T-helper 2 cell (primary cell): ENCODE results near the gene NLGN2.

Source experiments
- DNase-seq, 5 experiments: peaks; one replicate each; pipeline versions ENCODE4 v3.0.0 to v3.0.0-alpha.2; 2012 to 2022

Gene NLGN2

DNA sequence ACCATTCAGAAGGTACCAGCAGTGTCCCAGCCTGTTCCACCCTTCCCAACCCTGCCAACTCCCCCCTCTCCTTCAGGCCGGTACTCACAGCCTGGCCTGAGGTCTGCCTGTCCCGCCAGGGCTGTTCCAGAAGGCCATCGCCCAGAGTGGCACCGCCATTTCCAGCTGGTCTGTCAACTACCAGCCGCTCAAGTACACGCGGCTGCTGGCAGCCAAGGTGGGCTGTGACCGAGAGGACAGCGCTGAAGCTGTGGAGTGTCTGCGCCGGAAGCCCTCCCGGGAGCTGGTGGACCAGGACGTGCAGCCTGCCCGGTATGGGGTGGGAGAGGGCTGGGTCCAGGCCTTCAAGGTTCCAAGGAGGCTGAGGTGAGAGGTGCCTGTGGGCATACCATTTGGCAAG is 7.2 kb downstream of the NLGN2 start:
- no peak for DNase-seq

DNA sequence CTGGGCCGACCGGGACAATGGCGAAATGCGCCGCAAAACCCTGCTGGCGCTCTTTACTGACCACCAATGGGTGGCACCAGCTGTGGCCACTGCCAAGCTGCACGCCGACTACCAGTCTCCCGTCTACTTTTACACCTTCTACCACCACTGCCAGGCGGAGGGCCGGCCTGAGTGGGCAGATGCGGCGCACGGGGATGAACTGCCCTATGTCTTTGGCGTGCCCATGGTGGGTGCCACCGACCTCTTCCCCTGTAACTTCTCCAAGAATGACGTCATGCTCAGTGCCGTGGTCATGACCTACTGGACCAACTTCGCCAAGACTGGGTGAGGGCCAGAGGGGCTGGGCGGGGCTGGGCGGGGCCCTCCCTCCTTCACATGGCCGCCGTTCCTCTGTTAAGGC is 8.1 kb downstream of the NLGN2 start:
- no peak for DNase-seq

DNA sequence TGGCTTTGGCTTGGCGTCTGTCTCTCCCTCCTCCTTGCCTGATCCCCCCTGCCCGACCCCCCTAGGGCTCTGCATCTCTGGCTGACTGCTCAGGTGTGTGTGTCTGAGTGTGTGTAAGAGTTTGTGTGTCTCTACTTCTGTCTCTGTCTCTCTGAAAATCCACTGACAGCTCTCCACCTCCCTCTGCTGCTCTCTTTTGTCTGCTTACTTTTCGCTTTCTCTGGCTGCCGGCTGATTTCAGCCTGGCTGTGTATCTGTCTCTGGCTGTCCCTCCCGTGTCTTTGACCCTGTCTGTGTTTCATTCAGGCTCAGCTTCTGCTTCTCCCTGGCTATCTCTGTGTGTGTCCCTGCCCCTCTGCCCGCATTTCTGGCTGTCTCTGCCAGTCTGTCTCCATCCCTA is 8.7 kb downstream of the NLGN2 start:
- peak in 1 of 5 experiments; percentile 21 for DNase-seq

DNA sequence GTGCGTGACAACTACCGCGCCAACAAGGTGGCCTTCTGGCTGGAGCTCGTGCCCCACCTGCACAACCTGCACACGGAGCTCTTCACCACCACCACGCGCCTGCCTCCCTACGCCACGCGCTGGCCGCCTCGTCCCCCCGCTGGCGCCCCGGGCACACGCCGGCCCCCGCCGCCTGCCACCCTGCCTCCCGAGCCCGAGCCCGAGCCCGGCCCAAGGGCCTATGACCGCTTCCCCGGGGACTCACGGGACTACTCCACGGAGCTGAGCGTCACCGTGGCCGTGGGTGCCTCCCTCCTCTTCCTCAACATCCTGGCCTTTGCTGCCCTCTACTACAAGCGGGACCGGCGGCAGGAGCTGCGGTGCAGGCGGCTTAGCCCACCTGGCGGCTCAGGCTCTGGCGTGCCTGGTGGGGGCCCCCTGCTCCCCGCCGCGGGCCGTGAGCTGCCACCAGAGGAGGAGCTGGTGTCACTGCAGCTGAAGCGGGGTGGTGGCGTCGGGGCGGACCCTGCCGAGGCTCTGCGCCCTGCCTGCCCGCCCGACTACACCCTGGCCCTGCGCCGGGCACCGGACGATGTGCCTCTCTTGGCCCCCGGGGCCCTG is 9.5 kb downstream of the NLGN2 start:
- no peak for DNase-seq

DNA sequence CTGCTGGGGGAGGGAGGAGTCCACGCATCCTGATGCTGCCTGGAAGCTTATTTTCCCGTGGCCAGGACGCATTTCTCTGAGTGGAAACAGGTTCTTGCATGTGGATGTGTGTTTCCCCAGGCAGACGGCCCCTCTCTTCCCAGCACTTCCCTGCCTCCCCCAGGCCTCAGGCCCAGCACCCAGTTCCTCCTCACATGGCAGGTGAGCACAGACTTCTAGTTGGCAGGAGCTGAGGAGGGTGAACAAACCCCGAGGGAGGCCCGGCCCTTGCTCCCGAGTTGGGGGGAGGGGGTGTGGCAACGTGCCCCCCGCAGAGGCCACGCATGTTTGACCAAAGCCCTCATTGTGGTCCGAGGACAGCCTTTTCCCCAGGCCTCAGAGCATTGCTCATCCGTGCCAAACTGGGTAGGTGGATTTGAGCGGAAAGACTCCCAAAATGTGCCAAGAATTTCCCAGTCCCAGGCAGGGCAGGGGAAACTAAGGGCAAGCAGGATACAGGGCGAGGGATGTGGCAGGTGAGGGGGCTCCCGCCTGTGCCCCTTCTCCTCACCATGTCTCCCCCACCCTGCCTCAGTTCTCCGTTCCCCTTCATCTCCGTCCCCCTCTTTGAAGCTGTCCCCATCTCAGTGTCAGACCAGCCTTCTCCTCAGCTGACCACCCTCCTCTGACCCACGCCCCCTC is 11.0 kb downstream of the NLGN2 start:
- no peak for DNase-seq

DNA sequence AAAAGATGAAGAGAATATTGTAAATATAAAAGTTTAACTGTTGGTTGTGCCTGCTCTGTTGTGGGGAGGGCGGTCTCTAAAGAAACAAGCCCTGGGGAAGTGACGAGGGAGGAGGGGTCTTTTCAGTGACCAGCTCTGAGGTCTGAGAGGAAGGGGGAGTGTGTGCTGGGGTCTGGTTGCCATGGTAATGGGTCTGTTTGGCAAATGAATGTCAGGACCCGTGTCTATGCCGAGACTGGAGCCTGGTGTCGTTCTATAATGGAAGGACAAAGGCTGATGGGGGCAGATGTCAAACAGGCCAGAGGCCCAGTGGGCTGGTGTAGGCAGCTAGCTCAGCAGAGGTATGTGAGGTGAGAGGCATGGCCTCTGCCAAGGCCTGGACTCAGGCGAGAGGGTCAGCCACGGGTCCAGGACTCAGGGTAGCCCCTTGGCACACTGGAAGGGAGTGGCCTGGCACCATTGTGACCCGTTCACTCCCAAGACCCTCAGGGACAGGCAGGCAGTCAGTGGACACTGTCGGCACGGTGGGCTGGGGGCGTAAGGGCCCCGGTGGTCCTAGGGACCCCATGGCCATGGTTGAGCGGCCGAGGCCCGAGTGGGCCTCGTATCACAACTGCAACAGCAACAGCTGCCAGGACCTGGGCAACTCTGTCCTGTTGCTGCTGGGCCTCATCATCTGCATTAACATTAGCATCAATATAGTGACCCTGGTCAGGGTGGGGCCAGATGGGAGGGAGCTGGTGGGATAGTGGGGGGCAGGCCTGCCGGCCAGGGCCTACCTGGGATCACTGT is 12.4 kb downstream of the NLGN2 start, which contains the start of gene SPEM1:
Gene SPEM1 (plus strand): TSS at position 506 of the 792 bp plus-strand sequence. CDS start 61 bp downstream, at position 567.
- DNase-seq: no peak

DNA sequence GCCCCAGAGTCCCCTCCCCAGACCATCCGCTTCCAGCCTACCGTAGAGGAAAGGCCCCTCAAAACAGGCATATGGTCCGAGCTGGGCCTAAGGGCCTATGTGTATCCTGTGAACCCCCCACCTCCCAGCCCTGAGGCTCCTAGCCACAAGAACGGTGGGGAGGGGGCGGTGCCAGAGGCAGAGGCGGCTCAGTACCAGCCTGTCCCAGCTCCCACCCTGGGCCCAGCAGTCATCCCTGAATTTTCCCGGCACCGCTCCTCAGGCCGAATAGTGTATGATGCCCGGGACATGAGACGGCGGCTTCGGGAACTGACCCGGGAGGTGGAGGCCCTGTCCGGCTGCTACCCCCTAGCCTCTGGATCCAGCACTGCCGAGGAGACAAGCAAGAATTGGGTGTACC is 13.5 kb downstream of the NLGN2 start:
- DNase-seq: no peak

DNA sequence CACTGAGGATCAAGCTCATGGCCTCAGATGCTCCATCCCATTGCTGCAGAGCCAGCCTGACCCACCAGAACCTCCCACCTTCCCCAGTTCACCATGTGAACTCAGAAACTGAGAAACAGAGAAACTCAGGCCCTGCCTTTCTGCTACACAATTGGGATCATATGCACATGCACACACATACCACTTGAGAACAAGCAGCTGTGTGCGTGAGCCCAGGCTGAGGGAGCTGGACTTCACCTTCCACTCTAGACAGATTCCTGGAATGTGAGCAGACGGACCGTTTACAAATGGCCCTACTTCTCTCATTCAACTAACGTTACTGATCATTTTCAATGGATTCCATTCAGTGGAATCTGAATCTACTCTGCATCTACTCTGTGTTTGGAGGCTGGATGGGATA is 16.0 kb downstream of the NLGN2 start:
- no peak for DNase-seq

DNA sequence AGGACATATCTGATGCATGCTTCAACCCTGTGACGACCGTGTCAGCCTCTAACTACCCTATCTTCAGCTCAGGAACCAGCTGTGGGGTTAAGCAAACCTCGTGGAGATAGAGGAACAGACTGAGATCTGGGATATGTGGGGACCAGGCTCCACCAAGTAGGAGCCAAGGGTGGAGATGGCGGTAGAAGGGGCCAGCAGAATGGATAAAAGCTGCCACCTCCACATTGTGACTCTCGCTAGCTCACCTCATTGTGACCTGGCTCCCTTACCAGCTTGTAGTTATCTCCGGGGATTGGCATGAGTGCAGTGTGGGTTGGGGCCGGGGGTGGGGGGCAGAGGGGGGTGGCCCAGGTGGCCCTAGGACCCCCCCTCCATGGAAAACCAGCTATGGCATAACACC is 17.7 kb downstream of the NLGN2 start, which contains the start of gene SPEM2:
Gene SPEM2 (plus strand): TSS at position 301 of the 400 bp plus-strand sequence. CDS start 73 bp downstream, at position 374.
- DNase-seq: no peak

DNA sequence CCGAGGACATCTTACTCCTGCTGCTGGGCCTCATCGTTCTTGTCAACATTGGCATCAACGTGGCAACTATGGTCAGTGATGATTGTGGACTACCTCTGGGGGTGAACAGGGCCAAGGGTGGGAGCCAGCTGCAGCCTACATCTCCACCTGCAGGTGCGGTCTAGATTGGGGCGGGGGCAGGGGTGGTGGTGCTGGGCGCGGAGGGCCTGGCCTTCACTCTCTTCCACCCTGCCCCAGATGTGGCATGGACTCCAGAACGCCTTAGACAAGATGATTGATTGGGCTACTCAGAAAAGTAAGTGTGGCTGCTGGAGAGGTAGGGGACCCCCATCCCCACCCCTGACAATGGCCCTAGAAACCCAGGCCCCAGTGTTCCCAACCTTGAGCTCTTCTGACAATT is 18.1 kb downstream of the NLGN2 start:
- no peak for DNase-seq

DNA sequence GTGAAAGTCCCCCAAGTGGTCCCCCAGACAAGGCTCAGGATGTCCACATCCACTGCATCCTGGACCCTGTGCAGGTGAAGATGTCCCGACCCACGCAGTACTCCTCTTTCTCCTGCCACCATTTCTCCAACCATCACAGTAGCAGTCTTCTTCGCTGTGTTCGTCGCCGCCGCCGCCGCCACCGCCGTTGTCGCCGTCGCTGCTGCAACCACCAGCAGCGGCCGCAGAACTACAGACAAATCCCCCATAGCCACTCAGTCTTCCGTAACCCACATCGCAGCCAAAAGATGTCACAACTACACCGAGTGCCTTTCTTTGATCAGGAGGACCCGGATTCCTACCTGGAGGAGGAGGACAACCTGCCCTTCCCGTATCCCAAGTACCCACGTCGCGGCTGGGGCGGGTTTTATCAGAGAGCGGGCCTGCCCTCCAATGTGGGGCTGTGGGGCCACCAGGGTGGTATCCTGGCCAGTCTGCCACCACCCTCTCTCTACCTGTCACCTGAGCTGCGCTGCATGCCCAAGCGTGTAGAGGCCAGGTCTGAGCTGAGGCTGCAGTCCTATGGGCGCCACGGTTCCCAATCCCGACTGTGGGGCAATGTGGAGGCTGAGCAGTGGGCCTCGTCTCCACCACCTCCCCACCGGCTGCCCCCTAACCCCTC is 18.7 kb downstream of the NLGN2 start:
- DNase-seq: no peak

DNA sequence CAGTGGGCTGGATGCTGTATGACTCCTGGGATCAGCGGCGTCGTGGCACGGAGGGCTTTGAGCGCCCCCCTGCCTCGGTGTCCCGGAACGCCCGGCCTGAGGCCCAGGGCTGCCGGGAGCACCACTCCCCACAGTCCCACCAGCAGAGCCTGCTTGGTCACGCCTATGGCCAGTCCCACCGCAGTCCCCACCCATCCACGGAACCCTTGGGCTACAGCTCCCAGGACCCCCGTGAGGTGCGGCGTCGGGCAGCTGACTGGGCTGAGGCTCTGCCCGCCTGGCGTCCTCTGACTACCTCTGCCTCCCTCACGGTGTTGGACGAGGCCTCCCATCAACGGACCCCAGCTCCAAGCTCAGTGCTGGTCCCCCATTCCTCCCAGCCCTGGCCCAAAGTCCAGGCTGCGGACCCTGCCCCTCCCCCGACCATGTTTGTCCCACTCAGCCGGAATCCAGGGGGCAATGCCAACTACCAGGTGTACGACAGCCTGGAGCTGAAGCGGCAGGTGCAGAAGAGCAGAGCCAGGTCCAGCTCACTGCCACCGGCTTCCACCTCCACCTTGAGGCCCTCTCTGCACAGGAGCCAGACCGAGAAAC is 19.3 kb downstream of the NLGN2 start:
- no peak for DNase-seq

DNA sequence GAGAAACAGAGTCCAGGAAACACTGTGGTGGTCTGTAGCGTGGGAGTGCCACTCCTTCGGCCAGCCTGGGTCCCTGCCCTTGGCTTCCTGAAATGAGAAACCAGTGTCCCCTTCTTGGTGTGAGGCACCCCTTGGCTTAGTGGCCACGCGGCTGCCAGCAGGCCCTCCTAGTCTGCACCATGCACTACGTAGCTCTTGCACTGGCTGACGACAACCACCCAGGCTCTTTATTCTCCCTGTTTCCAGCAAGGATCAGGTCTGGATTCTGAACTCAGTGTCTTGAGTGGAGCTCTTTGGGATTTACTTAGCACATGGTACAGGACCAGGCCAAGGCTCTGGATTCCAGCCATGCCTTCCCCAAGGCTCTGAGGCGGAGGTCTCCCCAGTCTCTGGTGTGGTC is 19.9 kb downstream of the NLGN2 start:
- no peak for DNase-seq

DNA sequence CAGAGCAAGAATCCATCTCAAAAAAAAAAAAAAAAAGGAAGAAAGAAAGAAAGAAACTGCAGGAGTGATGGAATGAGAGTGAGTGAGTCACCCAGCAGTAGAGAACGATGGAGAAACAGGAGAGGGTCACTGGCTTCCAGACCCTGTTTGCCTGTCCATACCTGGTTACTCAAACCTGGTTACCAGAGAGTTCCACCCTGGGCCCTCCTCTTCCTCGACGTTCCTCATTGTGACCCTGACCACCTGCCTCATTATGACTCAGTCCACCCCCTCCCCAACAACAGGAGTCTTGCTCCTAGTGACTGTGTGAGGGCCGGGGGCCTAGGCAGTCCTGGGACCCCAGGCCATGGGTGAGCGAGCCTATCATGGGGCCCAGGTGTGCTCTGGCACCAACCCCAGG is 20.9 kb downstream of the NLGN2 start, which contains the start of gene SPEM3:
Gene SPEM3 (plus strand): TSS at position 301 of the 400 bp plus-strand sequence. CDS start 46 bp downstream, at position 347.
- no peak for DNase-seq

DNA sequence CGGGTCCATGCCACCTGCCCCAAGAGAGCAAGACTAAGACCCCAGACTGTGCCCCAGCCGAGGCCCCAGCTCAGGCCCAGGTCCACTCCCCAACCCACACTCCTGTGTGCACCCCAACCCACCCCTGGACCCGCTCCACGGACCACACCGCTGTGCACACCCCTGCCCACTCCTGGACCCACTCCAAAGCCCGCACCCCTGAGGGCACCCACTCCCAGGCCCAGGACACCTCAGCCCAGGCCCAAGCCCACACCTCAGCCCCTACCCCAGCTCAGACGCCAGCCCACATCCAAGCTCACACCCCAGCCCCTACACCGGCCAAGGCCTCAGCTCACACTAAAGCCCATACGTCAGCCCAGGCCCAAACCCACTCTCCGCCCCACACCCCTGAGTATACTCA is 22.1 kb downstream of the NLGN2 start:
- DNase-seq: no peak

DNA sequence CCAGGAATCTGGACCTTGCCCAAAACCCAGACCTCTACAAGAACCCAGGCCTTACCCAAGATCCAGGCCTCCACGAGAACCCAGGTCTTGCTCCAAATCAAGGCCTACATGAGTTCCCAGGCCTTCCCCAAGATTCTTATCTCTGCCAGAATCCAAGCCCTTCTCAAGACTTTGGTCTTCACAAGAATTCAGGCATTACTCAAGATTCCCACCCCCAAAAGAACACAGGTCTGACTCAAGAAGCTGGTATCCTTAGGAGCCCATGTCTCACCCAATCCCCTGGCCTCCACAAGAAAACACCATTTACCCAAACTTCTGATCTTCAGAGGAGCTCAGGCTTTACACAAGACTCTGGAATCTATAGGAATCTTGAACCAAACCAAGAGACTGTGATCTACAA is 23.6 kb downstream of the NLGN2 start:
- no peak for DNase-seq

DNA sequence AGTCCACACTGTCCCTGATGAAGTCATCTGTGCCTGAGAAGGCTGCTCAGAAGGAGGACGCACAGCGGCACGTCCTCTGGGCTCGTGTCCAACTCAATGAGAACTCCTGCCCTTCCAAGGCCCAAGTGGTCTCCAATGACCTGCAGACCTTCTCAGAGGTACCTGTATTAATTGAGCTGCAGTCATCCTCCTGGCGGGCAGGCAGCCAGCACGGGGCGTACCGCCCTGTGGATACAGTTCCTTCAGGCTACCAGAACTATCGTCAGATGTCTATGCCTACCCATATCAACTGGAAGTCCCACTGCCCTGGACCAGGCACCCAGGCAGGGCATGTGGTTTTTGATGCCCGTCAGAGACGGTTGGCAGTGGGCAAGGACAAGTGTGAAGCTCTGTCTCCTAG is 24.7 kb downstream of the NLGN2 start:
- DNase-seq: no peak

DNA sequence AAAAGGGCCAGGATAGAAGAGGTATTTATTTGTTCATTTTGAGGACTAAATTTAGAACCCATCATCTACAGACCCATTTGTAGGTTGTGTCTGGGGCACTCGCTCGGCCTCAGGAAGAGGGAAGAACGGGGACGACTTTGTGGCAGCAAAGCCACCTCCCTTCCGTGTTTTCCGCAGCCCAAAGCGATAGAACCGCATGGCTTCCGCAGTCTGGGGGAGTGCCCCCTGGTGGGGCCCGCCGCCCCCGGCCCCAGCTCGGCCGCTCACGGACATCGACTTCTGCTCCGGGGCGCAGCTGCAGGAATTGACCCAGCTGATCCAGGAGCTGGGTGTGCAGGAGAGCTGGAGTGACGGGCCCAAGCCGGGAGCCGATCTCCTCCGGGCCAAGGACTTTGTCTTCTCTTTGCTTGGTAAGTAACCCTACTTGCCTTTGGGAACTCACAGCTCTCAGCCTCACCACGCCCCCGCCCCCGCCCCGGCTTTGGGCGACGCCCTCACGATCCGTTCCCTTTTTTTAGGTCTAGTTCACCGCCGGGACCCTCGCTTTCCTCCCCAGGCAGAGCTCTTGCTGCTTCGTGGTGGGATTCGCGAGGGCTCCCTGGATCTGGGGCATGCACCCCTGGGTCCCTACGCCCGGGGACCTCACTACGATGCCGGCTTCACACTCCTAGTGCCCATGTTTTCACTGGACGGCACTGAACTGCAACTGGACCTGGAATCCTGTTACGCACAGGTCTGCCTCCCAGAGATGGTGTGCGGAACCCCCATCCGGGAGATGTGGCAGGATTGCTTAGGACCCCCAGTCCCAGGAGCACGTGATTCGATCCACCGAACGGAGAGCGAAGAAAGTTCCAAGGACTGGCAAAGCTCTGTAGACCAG is 28.3 kb downstream of the NLGN2 start:
- peak in 4 of 5 experiments; percentile 26 to 77 (median 38) for DNase-seq

DNA sequence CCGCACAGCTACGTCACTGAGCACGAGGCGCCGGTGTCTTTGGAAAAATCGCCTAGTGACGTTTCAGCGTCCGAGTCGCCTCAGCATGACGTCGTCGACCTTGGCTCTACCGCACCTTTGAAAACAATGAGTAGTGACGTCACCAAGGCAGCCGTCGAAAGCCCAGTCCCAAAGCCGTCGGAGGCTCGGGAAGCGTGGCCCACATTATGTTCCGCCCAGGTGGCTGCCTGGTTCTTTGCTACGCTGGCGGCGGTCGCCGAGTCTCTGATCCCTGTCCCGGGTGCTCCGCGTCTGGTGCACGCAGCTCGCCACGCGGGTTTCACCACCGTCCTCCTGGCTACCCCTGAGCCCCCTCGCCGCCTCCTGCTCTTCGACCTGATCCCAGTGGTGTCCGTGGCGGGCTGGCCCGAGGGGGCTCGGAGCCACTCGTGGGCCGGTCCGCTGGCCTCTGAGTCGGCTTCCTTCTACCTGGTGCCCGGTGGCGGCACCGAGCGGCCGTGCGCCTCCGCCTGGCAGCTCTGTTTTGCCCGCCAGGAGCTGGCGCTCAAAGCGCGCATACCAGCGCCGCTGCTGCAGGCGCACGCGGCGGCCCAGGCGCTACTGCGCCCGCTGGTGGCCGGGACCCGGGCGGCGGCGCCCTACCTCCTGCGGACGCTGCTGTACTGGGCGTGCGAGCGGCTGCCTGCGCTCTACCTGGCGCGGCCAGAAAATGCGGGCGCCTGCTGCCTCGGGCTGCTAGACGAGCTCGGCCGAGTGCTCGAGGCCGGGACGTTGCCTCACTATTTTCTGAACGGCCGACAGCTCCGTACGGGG is 29.1 kb downstream of the NLGN2 start:
- DNase-seq: peak; percentile 57 to 91 (median 69)

DNA sequence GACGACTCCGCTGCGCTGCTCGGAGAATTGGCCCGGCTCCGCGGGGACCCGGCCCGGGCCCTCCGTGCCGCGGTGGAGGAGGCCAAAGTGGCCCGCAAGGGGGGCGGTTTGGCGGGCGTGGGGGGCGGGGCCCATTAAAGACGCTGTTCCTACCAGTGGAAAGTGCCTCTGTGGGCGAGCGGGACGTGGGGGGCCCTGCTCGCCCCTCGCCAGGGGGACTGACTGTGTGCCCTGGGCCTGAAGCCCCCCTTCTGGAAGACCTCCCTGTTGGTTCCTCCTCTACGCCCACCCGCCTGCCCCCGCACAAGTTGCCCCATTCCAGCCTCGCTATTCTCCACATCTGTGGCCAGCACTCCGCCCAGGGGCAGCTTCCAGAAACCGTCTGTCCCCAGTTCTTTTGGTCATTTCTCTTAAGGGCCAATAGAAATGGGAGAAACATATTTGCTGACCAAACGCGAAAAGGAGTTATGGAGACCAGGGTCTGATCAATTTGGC is 29.8 kb downstream of the NLGN2 start:
- no peak for DNase-seq
